NT2/D1 (cell line): ENCODE data around the gene VRK2.
"Not testable (repeated sequence)": the region's sequence is repeated elsewhere in the genome, so short reads cannot be mapped to it uniquely, and the experiment has no call there.

ENCODE experiments used
- SUZ12 ChIP-seq: IDR thresholded peaks from 2 replicates; pipeline ENCODE4 v1.6.1; 2011; ENCODE audit not compliant: insufficient read length, insufficient read depth; ENCODE audit errors: extremely low read depth
- YY1 ChIP-seq: IDR thresholded peaks from 2 replicates; pipeline ENCODE4 v1.6.1; 2011; ENCODE audit not compliant: insufficient read length, insufficient read depth
- ZNF274 ChIP-seq: IDR thresholded peaks from 2 replicates; pipeline ENCODE4 v1.6.1; 2011; ENCODE audit warnings: mild to moderate bottlenecking, low read depth, low read length

DNA sequence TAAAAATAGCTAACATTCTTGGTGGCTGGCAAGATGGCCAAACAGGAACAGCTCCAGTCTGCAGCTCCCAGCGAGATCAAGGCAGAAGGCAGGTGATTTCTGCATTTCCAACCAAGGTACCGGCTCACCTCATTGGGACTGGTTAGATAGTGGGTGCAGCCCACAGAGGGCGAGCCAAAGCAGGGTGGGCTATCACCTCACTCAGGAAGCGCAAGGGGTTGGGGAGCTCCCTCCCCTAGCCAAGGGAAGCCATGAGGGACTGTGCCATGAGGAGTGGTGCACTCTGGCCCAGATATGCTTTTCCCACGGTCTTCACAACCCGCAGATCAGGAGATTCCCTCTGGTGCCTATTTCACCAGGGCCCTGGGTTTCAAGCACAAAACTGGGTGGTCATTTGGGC, 121.5 kb downstream of the VRK2 start:
- TF ChIP-seq YY1, SUZ12, ZNF274: not testable (repeated sequence)
